ENCODE measurements around the gene VWA3B. TPM values are rescaled to one million over a fixed set of nuclear protein-coding genes. Genes with fewer than 3 reads are reported as not detected.

Gene VWA3B
- total and polyA plus RNA-seq, 2 donors (not counting 3 experiments of a cell fraction or from before 2014, with no cell fraction given), result not detected

DNA sequence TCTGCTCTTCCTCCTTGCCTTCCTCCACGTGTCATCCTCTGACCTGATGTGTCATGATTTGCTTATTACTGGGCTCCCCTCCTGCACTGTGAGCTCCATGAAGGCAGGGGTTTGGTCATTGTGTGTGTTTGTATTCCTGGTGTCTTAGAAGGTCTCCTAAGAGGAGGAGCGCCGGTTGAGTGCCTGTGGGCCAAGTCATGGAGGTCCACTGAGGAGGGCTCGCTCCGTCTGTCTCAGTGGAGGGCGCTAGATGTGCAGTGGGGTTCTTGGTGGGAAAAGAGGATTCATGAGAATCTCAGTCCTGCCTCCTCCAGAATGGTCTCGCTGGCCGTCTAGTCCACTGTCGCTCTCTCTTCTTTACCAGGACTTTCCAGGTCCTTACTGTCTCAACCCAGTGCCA, 100.2 kb downstream of the VWA3B start:
- H4K20me1 ChIP-seq (replicated peaks; ENCODE audit: control insufficient read depth, extremely low read depth, insufficient read depth, low read length), result no peaks in the 10 kb centered on the region
- no peak for TF ChIP-seq EZH2 (IDR thresholded peaks at IDR 0.05; ENCODE audit: borderline replicate concordance, low read depth, low read length, severe bottlenecking)
- TF ChIP-seq, protein P1, sequence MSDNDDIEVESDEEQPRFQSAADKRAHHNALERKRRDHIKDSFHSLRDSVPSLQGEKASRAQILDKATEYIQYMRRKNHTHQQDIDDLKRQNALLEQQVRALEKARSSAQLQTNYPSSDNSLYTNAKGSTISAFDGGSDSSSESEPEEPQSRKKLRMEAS (IDR thresholded peaks at IDR 0.05; ENCODE audit: insufficient read depth, insufficient read length), result no peak
- TF ChIP-seq MYC (IDR thresholded peaks at IDR 0.05; ENCODE audit: low read depth, low read length), result no peak
- TF ChIP-seq FOS (IDR thresholded peaks at IDR 0.05; ENCODE audit: borderline replicate concordance, insufficient read depth, low read length), result no peak
- TF ChIP-seq GATA2 (IDR thresholded peaks at IDR 0.05; ENCODE audit: insufficient read depth, insufficient read length, low read depth, low read length), result no peak
- TF ChIP-seq, protein P2, sequence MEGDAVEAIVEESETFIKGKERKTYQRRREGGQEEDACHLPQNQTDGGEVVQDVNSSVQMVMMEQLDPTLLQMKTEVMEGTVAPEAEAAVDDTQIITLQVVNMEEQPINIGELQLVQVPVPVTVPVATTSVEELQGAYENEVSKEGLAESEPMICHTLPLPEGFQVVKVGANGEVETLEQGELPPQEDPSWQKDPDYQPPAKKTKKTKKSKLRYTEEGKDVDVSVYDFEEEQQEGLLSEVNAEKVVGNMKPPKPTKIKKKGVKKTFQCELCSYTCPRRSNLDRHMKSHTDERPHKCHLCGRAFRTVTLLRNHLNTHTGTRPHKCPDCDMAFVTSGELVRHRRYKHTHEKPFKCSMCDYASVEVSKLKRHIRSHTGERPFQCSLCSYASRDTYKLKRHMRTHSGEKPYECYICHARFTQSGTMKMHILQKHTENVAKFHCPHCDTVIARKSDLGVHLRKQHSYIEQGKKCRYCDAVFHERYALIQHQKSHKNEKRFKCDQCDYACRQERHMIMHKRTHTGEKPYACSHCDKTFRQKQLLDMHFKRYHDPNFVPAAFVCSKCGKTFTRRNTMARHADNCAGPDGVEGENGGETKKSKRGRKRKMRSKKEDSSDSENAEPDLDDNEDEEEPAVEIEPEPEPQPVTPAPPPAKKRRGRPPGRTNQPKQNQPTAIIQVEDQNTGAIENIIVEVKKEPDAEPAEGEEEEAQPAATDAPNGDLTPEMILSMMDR (IDR thresholded peaks at IDR 0.05; ENCODE audit: extremely low read depth in 1 of 2, insufficient read depth in 1 of 2, low read depth in 1 of 2, low read length in 2 of 2), result no peak
- no peak for TF ChIP-seq POLR2AphosphoS5 (IDR thresholded peaks at IDR 0.05; ENCODE audit: insufficient read depth, low read depth, low read length)
- TF ChIP-seq JUN (IDR thresholded peaks at IDR 0.05; ENCODE audit: borderline replicate concordance, insufficient read depth, insufficient read length, low read depth), result no peak
- TF ChIP-seq POLR2A (IDR thresholded peaks at IDR 0.05; ENCODE audit: low read depth, low read length), result no peak
- CTCF ChIA-PET, result interaction anchor here (0.7 to 1.3 kb wide), 2 partner anchors 11 to 39 kb away, joined by 3 read pairs; no protein-coding TSS in a partner anchor
- H2AFZ ChIP-seq (ENCODE audit: low read depth, low read length), result no peak overlapping the region
- no peaks in the 10 kb centered on the region for H3K9me3 ChIP-seq (replicated peaks; ENCODE audit: control insufficient read depth, insufficient read depth, low read length)
- dilution Hi-C loops (cut with MboI; ENCODE audit: extremely low pct_ligation_motif_present, low sequenced_read_pairs), result no loop called here
- no peaks in the 10 kb centered on the region for H3K4me1 ChIP-seq (ENCODE audit: control insufficient read depth, extremely low read depth, insufficient read depth, low read length)
- no peak overlapping the region for H3K9ac ChIP-seq (replicated peaks; ENCODE audit: extremely low read depth, insufficient read depth, low read length)
- H3K27me3 ChIP-seq (ENCODE audit: control insufficient read depth in 2 of 2, insufficient read depth in 2 of 2, low read length in 2 of 2), result peaks cover 2 to 11% of the 10 kb centered on the region in 2 experiments
- H3K36me3 ChIP-seq (ENCODE audit: control insufficient read depth in 2 of 2, extremely low read depth in 1 of 2, insufficient read depth in 2 of 2, low read length in 2 of 2), result no peaks in the 10 kb centered on the region
- no peak overlapping the region for H3K27ac ChIP-seq (ENCODE audit: insufficient read depth, low read depth, low read length)
- BruUV-seq (replicated peaks), result no TSS peak
- no peaks in the 10 kb centered on the region for H3K79me2 ChIP-seq (ENCODE audit: control insufficient read depth, insufficient read depth, low read length)
- no peak overlapping the region for H3K4me3 ChIP-seq (replicated peaks in 1 of 3; ENCODE audit: insufficient read depth in 1 of 3, low read depth in 1 of 3, low read length in 3 of 3)
- FAIRE-seq, result no peak
- intact Hi-C loops (cut with micrococcal nuclease), result no loop called here
- H3K4me2 ChIP-seq (ENCODE audit: insufficient read depth, low read length), result no peak overlapping the region
- POLR2A ChIA-PET, result no interaction called here
- no peak for DNase-seq (ENCODE audit: low read depth, low spot score)
- H3K9me1 ChIP-seq (replicated peaks; ENCODE audit: control insufficient read depth, extremely low read depth, insufficient read depth, low read length), result no peaks in the 10 kb centered on the region

All from endothelial cell of umbilical vein (primary cell).